ENCODE results near the gene SCFD2.

DNA sequence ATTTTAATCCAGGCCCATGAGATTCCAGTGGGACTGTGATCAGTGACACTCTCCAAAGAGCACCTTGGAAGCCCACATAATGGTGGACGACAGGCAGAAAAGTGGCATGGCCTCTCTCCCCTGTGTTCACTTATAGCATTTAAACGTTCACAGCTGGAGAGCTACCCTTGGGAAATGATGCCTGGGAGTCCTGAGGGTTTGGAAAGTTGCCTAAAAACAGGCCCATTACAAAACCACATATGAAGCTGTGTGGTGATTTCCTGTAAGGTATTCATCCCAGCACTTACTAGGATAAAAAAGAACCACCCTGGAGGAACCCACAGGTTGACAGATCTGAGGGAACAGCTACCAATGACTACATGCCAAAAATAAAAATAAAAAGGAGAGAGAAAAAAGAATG, 310.6 kb downstream of the SCFD2 start:
- TF ChIP-seq, protein P1, sequence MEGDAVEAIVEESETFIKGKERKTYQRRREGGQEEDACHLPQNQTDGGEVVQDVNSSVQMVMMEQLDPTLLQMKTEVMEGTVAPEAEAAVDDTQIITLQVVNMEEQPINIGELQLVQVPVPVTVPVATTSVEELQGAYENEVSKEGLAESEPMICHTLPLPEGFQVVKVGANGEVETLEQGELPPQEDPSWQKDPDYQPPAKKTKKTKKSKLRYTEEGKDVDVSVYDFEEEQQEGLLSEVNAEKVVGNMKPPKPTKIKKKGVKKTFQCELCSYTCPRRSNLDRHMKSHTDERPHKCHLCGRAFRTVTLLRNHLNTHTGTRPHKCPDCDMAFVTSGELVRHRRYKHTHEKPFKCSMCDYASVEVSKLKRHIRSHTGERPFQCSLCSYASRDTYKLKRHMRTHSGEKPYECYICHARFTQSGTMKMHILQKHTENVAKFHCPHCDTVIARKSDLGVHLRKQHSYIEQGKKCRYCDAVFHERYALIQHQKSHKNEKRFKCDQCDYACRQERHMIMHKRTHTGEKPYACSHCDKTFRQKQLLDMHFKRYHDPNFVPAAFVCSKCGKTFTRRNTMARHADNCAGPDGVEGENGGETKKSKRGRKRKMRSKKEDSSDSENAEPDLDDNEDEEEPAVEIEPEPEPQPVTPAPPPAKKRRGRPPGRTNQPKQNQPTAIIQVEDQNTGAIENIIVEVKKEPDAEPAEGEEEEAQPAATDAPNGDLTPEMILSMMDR (IDR thresholded peaks at IDR 0.05; ENCODE audit: insufficient read depth, low read depth, low read length), result no peak
- no peak for TF ChIP-seq EZH2 (IDR thresholded peaks at IDR 0.05; ENCODE audit: insufficient read depth, low read length)

Data from astrocyte (in vitro differentiated cells and primary cell).